T-helper 17 cell (primary cell): ENCODE results near the gene TBX4. TPM values are rescaled to one million over a fixed set of nuclear protein-coding genes. Genes with fewer than 3 reads are reported as not detected.

ENCODE experiments used
- ATAC-seq: fragments of 150-1000 bp; cut with Tn5 transposase; 2 replicates; pipeline ENCODE4 v1.10.0; 2021; ENCODE audit warnings: mild to moderate bottlenecking, moderate library complexity
- DNase-seq, 3 donors: peaks; one replicate each; pipeline versions ENCODE4 v3.0.0 to v3.0.0-alpha.2; 2020 to 2021
- H3K9me3 ChIP-seq: one replicate; pipeline ENCODE4 v1.7.0; 2013; ENCODE audit warnings: low read length, mild to moderate bottlenecking; ENCODE audit not compliant: control insufficient read depth, poor library complexity, severe bottlenecking
- H3K27ac Mint-ChIP-seq: one replicate; pipeline ENCODE4 v1.8.0; 2022; ENCODE audit warnings: mild to moderate bottlenecking, moderate library complexity, mixed read lengths
- H3K27me3 Mint-ChIP-seq: one replicate; pipeline ENCODE4 v1.8.0; 2022; ENCODE audit warnings: mixed read lengths
- H3K36me3 Mint-ChIP-seq: one replicate; pipeline ENCODE4 v1.8.0; 2022; ENCODE audit warnings: low read depth, mixed read lengths
- H3K4me1 Mint-ChIP-seq: one replicate; pipeline ENCODE4 v1.8.0; 2022; ENCODE audit warnings: mild to moderate bottlenecking, mixed read lengths
- H3K4me3 Mint-ChIP-seq: one replicate; pipeline ENCODE4 v1.8.0; 2022; ENCODE audit warnings: mild to moderate bottlenecking, moderate library complexity, mixed read lengths
- total RNA-seq, 4 donors: library from RNA in 2 of 4; stranded (reverse) in 2 of 4; gene quantifications; one replicate each; pipeline ENCODE4 v1.2.3 and lab custom pipeline; 2022 to 2026

Gene TBX4
- total RNA-seq (not detected), total RNA-seq (lab: John Stamatoyannopoulos, UW) (0 reads per million in 2 donors)

DNA sequence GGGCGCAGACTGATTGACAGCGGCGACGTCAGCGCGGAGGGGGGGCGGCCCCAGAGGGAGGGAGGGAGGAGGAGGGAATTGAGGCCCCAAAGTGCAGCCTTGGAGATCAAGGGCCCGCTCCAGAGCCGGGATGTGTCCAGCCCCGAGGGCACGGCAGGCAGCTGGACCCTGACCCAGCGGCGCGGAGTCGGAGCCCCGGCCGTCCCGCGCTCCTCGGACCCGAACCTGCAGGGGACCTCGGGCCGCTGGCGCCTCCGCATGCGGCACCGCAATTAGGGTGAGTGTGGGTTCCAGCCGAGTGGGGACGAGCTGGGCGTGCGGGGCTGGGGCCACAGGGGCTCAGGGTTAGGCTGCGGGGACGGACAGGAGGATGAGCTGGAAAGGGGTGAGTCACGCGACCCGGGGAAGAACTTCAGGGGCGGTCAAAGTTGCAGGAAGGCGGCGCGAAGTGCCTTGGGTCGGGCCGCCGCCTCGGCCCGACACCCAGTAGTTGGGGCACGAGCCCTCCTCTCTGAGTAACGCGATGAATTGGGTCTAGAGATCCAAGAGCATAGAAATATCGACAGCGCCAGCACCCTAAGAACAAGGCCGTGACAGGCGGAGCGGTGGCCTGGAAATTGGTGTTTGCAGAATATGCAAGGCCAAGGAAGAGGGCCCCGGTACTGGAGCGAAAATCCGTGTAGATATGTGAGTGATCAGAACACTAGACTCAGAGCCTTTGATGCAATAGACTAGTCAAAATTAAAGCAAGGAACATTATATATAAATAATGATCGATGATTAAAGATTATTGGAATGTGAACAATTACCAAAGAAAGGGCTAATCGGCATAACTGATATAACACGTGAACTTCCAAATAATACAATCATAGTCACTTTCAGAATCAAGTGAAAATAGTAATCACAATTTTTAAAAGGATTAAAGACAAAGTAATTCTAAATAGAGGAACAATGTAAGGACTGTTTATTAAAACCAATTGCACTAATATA is at the start of gene TBX4:
TBX4 (plus strand) TSS at position 122 of the 990 bp plus-strand sequence. CDS start 4,069 bp downstream, outside the sequence.
- Mint-ChIP-seq H3K27me3 (peaks cover 77% of the 10 kb centered on the region), H3K36me3 (peaks cover 8% of the 10 kb centered on the region), H3K27ac (no peak within 1 kb of the TSS), H3K4me3 (peak within 1 kb of the TSS; percentile 75), H3K4me1 (peaks cover 29% of the 10 kb centered on the region)
- DNase-seq, result no peak
- no peak for ATAC-seq
- H3K9me3 ChIP-seq, result no peaks in the 10 kb centered on the region

- H3K27ac Mint-ChIP-seq, result peak overlapping the region; percentile 93
- DNase-seq, result no peak
- no peaks in the 10 kb centered on the region for H3K9me3 ChIP-seq
- peak overlapping the region; percentile 71 for H3K4me3 Mint-ChIP-seq
- H3K4me1 Mint-ChIP-seq, result peaks cover 30% of the 10 kb centered on the region
- peaks cover 5% of the 10 kb centered on the region for H3K36me3 Mint-ChIP-seq
- peaks cover 63% of the 10 kb centered on the region for H3K27me3 Mint-ChIP-seq
- peak; percentile 40 for ATAC-seq
Observed at GRCh38 chr17:61402978-61403800, 49.0 kb upstream of the TBX4 start.

- DNase-seq (no peak), ATAC-seq (peak; percentile 35)
Observed at GRCh38 chr17:61403801-61404662, 48.2 kb upstream of the TBX4 start.

DNA sequence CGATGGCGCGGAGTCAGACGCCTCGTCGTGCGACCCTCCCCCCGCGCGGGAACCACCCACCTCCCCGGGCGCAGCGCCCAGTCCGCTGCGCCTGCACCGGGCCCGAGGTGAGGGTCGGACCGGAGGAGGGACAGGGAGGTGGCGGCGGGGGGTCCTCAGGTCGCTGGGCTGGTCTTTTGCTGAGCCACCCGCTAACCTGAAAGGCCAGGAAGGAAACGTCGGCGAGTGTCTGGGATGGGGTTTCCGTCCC is 47.6 kb upstream of the TBX4 start:
- H3K27me3 Mint-ChIP-seq, result peaks cover 64% of the 10 kb centered on the region
- no peaks in the 10 kb centered on the region for H3K9me3 ChIP-seq
- H3K27ac Mint-ChIP-seq, result no peak overlapping the region
- peaks cover 30% of the 10 kb centered on the region for H3K4me1 Mint-ChIP-seq
- DNase-seq (no peak), ATAC-seq (peak; percentile 7)
- H3K36me3 Mint-ChIP-seq, result peaks cover 5% of the 10 kb centered on the region
- H3K4me3 Mint-ChIP-seq, result peak overlapping the region; percentile 80

More at GRCh38 chr17:61403801-61404662, 48.2 kb upstream of the TBX4 start:
- peak overlapping the region; percentile 93 for H3K27ac Mint-ChIP-seq
- H3K4me1 Mint-ChIP-seq, result peaks cover 30% of the 10 kb centered on the region
- H3K9me3 ChIP-seq, result no peaks in the 10 kb centered on the region
- H3K36me3 Mint-ChIP-seq, result peaks cover 5% of the 10 kb centered on the region
- H3K4me3 Mint-ChIP-seq, result peak overlapping the region; percentile 71
- peaks cover 64% of the 10 kb centered on the region for H3K27me3 Mint-ChIP-seq

GRCh38 chr17:61404913-61405685 is 47.1 kb upstream of the TBX4 start:
- Mint-ChIP-seq H3K27me3 (peaks cover 68% of the 10 kb centered on the region), H3K36me3 (peaks cover 5% of the 10 kb centered on the region), H3K4me3 (peak overlapping the region; percentile 80), H3K27ac (no peak overlapping the region), H3K4me1 (peaks cover 33% of the 10 kb centered on the region)
- no peaks in the 10 kb centered on the region for H3K9me3 ChIP-seq
- ATAC-seq, result no peak
- DNase-seq, result no peak

GRCh38 chr17:61405686-61406536 is 46.3 kb upstream of the TBX4 start:
- Mint-ChIP-seq H3K27me3 (peaks cover 71% of the 10 kb centered on the region), H3K36me3 (peaks cover 5% of the 10 kb centered on the region), H3K4me1 (peaks cover 40% of the 10 kb centered on the region), H3K27ac (no peak overlapping the region), H3K4me3 (peak overlapping the region; percentile 41)
- ATAC-seq (no peak), DNase-seq (no peak)
- H3K9me3 ChIP-seq, result no peaks in the 10 kb centered on the region

DNA sequence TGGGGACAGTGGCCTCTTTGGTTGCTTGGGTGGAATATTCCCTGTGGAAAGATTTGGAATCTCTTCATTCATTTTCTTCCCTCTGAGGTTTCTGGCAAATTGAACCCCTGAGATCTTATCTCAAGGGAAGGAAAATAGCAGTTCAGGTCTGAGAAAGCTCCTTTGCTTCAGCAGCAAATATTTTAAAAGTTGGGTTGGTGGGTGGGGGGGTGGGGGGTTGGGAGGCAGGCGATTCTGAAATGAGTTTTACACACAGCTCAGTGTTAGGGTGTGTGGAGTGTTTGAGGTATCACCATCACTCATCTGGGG is 45.7 kb upstream of the TBX4 start:
- no peaks in the 10 kb centered on the region for H3K9me3 ChIP-seq
- H3K4me1 Mint-ChIP-seq, result peaks cover 36% of the 10 kb centered on the region
- H3K27me3 Mint-ChIP-seq, result peaks cover 65% of the 10 kb centered on the region
- DNase-seq (no peak), ATAC-seq (no peak)
- H3K36me3 Mint-ChIP-seq, result peaks cover 5% of the 10 kb centered on the region
- H3K4me3 Mint-ChIP-seq, result peak overlapping the region; percentile 41
- H3K27ac Mint-ChIP-seq, result no peak overlapping the region

DNA sequence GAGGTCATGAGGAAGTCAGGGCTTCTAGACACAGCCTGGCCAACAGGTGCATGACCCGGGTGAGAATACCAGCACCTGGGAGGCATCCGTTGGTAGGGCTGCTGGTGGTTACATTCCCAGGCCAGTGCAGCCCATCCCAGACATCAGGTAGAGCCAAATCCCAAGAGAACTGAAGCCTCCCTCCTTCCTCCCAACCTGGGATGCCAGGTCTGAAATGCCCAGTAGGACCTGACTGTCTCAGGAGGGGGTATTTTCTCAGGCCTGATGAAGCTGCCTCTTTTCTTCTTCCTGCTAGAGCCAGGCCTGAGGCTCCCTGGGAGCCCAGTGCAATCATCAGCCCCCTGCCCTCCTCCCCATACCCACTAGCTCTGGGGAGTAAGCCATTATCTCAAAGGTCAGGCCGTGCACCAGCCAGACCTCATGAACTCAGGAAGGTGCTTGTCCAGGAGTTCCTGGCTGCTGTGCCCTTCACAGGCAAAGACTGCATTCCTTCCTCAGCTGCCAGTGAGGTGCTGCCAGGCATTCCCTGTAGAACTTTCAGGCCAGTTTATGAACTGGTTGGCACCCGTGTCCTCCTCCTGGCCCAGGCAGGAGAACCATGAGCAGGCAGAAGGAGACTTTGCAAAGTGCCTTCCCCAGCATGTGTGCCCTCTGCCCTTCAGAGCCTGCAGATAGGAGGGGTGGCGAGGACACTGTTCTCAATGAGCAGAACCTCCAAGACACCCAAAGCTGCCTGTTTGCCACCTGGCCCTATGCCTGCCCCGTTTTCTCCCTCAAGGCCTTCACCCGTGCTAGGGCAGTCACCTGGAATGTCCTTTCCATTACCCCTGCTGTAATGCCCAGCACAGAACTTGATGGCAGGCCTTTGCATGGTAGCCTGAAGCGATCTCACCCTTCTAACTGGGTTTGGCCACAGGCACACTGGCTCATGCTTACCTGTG is 45.0 kb upstream of the TBX4 start:
- Mint-ChIP-seq H3K36me3 (peaks cover 5% of the 10 kb centered on the region), H3K4me3 (peak overlapping the region; percentile 12), H3K27me3 (peaks cover 60% of the 10 kb centered on the region), H3K27ac (no peak overlapping the region), H3K4me1 (peaks cover 36% of the 10 kb centered on the region)
- no peaks in the 10 kb centered on the region for H3K9me3 ChIP-seq
- DNase-seq (peak in 1 of 3 donors; percentile 5), ATAC-seq (no peak)

- H3K9me3 ChIP-seq, result no peaks in the 10 kb centered on the region
- Mint-ChIP-seq H3K27ac (no peak overlapping the region), H3K4me3 (peak overlapping the region; percentile 41), H3K27me3 (peaks cover 49% of the 10 kb centered on the region), H3K4me1 (peaks cover 27% of the 10 kb centered on the region), H3K36me3 (peaks cover 2% of the 10 kb centered on the region)
- DNase-seq, result peak in 1 of 3 donors; percentile 7
- no peak for ATAC-seq
Observed at GRCh38 chr17:61408151-61409041, 43.8 kb upstream of the TBX4 start.
